GM21367 (cell line): ENCODE data around the gene TYW3.

ENCODE experiments used
- ATAC-seq: cut with Tn5 transposase; IDR thresholded peaks from one replicate; pipeline ENCODE4 v1.9.1; 2021; ENCODE audit not compliant: unreplicated experiment

The TYW3 gene, protein sequence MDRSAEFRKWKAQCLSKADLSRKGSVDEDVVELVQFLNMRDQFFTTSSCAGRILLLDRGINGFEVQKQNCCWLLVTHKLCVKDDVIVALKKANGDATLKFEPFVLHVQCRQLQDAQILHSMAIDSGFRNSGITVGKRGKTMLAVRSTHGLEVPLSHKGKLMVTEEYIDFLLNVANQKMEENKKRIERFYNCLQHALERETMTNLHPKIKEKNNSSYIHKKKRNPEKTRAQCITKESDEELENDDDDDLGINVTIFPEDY

DNA sequence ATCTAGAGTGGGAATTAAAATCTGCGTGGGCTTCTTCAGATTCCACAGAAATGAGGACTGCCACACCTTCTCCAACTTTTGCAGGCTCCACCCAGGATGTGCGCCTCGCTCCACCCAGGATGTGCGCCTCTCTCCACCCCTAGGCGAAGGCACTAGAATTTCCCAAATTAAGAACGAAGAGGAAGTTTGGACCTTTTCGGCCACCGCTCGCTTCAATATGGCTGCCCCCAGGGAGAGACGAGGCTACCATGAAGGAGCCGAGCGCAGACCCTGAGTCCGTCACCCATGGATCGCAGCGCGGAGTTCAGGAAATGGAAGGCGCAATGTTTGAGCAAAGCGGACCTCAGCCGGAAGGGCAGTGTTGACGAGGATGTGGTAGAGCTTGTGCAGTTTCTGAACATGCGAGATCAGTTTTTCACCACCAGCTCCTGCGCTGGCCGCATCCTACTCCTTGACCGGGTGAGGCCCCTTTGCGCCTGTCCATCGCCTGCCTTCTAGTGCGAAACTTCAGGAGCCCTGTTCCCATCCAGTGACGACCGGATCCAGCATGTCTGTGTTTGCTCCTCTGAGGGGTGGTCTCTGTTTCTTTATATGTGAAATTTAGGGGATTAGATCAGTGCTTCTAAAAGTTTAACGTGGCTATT lies at the start of gene TYW3, which contains the start of gene CRYZ:
Gene TYW3 (plus strand): TSS at position 193 of the 644 bp plus-strand sequence. CDS start 93 bp downstream, at position 286.
Gene CRYZ (minus strand): TSS at position 91 of the 644 bp plus-strand sequence. CDS start 8,229 bp downstream, outside the sequence.
- ATAC-seq = peak; percentile 66

DNA sequence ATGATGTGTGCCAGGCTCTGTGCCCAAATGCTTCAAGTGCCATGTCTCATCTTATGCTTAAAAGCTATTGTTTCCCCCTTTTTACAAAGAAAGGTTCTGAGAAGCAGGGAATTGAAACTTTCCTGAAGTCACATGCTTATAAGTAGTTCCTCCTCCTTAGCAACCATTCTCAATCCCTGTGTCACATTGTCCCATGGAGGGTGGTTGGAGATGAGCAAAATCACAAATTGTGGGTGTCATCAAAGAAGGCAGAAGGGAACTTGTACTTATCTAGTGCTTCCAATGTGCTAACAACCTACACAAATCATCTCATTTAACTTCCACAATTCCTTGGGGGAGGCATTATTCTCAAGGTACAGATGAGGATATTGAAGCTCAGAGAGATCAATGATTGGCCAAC lies 49.3 kb upstream of the TYW3 start:
- no peak for ATAC-seq

DNA sequence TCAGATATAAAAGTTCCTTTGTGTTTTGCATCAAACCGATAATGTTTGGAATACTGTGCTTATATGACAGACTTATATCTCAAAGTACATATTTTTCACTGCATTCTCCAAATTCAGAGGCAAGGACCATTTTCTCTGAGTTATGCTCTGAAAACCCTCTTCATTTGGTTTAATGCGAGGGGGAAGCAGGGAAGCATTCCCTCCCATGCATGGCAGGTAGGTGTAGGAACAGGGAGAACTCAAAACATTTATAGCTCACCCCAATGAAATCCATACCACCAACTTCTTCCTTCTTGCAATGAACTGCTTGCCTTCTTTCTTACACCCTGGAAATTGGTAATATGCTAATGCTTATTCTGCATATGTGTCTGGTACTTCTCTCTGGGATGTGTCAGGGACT lies 48.7 kb upstream of the TYW3 start:
- ATAC-seq = no peak

DNA sequence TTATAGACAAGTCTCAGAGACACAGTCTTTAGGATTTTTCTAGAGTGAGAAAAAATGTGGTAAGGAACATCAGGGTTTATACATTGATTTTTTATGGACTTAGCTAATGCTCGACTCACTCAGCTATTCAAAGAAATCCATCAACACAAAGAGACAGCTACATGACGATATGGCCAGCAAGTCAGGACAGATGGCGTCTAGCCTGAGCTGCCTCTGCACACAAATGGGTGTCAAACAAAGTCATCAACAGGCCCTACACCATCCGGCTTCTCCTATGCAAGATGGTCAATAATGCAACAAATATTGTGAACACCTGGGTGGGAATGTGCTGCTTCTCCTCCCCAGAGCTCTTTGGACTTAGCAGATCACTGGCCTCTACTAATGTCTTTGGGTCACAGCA lies 46.0 kb upstream of the TYW3 start:
- no peak for ATAC-seq

DNA sequence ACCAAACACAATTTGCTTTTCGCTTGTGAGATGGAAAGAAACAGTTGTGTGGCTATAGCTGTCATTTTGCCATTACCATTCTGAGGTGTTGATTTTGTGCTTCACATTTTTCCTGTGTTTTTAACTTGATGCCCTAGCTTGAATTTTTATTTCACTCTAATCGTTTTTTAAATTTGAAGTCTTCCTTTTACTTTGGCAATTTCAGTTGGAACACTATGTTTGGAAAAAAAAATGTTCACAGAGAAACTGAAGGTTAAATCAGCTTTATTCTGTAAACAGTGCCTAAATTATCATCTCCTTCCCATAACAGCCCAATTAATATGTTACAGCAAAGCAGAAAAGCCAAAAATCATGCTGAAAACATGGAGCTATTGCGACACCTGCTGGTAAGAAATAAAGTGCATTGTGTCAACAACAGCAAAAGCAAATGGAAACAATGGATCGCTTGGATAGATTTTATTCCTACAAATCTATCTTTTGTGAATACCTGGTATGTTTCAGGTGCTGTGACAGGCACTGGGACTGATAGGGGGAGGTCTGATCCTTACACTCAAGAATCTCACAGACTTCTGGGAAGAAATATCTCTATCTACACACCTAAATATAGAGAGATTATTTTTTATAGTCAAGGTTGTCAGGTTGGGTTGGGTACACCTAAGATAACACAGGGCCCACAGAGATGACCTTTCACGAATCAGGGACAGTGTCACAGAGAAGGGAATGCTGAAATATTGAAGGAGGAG lies 43.2 kb upstream of the TYW3 start:
- ATAC-seq = peak; percentile 71

DNA sequence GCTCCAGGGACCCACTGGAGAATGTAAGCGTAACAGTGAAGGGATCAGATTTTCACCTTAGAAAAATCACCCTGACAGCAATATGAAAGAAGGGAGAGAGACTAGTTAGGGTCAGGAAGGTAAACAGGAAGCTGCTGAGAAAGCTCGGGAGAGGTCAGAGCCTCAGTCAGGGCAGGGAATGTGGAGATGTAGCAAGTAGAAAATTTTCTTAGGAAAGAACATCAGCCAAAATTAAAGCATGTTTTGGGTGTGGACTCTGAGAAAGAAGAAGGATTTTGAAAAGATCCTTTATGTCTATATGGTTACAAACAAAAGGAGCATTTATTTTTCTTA lies 42.6 kb upstream of the TYW3 start:
- no peak for ATAC-seq

DNA sequence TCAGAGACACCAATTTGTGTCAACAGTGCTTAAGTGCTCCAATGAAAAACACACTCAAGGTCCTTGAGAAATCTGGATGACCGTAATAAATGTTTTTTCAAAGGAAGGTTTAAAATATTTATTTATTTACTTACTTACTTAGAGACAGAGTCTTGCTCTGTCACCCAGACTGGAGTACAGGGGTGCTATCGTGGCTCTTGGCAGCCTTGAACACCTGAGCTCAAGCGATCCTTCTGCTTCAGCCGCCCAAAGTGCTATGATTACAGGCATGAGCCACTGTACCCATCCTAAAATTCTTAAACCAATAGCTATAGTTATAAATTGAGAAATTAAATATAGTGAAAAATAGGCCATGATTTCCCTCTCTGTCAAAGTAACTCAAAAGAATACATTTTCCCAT lies 42.0 kb upstream of the TYW3 start:
- ATAC-seq = no peak

DNA sequence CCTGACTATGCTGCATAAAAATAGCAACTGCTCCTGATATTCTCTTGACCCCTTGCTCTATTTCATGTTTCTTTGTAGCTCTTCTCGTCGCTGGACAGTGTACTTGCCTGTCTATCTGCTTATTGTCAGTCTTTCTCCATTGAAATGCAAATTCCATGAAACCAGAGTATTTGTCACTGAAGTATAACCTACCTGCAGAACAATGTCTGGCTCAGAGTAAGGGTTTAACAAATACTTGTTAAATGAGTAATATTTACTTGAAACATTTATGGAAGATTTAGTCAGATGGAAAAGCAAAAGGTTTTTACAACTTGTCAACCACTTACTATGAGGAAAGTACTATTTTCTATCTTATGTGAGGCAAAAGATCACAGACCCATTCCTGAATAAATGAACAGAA lies 39.5 kb upstream of the TYW3 start:
- no peak for ATAC-seq

DNA sequence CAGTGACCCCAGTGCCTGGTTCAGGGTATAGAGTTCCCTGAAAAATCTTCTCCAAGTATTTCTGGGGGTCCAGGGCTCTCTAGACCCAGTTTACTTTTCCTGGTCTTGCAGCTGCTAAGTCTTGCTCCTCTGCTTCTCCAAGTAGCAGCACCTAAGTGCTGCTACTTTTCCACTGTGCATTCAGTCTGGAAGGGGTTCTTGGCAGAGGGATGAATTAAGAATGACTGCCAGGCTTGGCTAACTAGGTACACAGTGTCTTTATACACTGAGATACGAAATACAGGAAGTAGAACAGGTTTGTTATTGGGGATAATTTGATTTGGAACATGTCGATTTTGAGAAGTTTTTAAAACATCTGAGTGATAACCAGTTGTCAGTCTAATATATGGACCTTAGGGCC lies 35.1 kb upstream of the TYW3 start:
- ATAC-seq = no peak

DNA sequence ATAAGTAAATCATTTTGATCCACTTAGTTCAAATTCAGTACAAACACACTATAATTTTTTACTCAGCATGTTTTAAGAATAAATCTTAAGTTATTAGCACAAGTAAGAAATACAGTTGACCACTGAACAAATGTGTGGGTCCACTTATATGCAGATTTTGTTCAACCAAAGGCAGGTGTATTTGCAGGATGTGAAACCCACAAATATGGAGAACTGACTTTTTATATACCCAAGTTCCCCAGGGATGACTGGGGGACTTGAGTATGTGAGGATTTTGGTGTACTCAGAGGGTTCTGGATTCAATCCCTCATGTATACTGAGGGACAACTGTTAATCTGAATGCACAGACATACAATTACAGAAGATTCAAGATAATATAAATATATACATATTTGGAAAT lies 33.6 kb upstream of the TYW3 start:
- ATAC-seq = no peak

DNA sequence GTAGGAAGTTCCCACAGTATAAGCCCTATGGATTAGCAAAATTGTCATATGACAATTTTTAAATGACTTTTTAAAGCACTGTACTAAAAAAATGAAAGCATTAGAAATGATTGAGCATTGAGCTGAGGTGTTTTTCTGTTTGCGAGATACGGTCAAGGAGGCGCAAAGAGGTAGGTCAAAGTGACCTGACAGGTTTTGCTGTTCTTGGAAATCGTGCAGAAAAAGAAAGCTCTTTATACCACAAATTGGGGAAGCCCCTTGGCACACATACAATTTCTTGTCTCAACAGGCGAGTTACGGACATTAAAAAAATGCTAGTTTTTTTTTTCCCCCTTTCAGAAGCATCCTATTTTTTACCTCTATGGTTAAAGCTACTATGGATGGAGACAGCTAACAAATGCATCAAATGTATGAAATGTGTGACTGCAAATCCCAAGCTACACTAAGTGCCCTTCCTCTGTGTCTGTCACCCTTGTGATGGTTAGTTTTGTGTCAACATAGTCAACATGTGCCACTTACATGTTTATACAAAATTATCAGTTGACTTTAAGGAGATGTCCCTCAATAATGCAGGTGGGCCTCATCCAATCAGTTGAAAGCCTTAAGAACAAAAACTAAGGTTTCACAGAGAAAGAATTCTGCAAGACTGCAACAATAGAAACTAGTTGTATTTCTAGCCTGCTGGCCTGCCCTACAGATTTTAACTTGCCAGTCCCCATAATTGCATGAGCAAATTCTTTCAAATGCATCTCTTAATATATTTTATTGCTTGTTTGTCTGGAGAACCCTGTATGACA lies 29.4 kb upstream of the TYW3 start:
- ATAC-seq = no peak

DNA sequence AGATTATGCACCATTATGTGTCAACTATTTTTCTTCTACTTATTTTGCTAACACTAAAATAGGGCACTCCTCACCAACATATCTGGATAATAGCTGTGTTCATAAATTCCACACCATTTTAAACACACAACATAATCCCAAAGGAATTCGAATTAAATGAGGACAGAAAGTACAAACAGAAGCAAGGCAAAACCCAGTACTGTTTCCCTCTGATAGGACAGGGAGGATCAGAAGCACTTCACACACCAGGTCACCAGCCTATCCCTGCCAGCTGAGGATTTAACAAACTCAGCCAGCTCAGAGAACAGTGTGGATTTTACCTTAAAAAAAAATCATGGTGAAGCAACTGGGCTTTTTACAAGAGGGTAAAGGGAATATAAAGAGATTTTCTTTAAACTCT lies 20.1 kb upstream of the TYW3 start:
- ATAC-seq = no peak

DNA sequence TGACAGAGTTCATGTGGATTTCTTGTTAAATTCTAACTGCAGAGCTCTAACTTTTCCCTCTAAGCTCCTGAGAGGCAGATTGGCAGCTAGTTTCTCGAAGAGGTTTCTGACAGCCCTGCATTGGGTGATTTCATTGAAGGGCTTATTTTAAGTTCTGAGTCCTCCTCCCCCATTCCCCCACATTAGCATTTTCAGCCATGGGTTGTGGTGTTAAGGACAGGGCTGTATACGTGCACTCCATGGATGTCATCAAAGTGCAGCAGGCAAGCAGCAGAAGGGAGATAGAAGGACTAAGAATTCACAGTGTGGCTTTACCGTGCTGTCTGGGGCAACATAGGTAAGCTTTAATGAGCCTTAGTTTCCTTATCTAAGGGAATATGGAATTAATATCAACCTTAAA lies 19.1 kb upstream of the TYW3 start:
- ATAC-seq = no peak

DNA sequence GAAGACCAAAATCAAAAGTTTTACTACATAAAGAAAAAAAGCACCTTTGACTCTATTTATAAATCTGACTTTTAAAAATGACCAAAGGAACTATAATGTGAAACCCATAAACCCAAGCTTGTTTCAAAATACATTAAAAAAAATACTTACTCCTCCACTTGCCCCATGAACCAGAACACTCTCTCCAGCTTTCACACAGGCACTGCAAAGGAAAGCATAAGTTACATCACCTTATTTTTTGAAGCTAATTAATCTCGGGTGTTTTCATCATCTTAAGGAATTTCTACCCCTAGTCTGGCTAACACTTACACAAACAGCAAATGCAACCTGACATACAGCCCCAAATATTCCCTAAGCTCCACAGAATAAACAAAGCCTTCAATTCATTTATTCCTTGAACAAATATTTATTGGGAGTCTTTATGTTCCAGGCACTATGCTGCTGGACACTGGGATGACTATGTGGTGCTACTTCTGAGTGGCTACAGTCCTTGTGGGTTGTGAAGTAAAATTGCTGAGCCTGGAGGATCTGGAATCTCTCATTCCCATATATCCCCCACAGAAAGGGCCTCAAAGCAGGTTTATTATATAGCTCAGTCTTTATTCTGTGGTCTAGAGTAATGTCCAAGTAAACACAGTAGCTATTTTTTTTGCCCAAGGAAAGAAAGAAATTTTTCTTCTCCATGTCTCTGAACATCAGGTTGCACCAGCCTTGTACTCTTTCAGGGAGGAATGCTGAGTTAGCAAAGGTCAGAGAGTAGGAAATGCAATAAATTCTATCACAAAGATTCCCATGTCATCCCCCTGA lies 18.3 kb upstream of the TYW3 start:
- ATAC-seq = peak; percentile 73

DNA sequence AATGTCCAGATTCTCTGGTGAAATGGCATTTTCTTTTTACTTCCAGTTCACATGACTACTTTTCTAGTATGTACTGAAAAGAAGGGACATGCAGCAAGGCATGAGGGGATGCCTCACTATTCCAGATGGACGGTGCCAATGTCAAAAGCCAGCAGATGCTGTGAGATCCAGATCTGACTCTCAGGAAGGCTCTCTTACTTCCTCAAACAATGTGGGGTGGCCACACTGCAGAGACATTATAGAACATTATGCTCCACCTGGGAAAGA lies 17.8 kb upstream of the TYW3 start:
- ATAC-seq = no peak

DNA sequence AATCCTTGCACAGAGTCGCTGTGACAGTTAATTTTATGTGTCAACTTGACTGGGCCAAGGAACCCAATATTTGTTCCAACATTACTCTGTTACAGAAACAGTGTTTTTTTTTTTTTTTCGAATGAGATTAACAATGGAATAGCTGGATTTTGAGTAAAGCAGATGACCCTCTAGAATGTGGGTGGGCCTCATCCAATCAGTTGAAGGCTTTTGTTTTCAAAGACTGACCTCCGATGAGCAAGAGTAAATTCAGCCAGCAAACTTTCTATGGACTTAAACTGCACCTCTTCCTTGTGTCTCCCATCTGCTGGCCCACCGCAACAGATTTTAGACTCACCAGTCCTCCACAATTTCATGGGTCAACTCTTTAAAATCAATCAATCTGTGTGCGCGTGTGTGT lies 17.1 kb upstream of the TYW3 start:
- no peak for ATAC-seq

DNA sequence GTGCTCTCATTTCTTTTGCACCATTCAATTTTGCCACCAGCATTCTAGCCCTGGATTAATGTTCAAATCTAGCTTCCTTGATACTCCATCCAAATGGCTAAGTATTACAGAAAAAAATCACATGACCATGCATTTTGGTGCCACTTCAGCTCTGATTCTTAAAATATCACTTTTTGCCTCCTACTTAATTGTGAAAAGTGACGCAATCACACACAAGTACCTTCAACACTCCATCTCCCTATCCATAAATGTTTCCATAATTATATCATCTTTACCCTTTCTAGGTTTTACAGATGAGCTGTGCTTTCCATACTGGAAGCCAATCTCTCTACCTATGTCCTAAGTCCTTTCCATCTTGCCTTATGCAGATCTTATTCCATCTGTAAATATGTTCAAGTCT lies 16.1 kb upstream of the TYW3 start:
- no peak for ATAC-seq

DNA sequence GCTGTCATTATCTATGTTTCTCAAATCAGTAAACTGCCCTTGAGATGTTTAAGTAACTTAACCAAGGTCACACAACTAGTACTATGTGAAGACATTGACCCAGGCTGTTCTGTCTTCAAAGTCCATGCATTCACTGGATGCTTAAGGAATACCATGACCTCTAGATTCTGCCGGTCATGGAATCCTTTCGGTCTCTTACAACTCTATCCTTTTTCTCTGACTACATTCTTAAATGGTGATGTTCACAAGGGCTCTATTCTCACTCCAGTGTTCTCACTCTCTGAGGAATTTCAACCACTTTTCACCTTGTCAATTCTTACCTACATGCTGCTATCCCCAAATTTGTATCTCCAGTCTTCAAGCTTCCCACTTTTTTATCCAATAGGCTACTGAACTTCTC lies 15.3 kb upstream of the TYW3 start:
- ATAC-seq = no peak

DNA sequence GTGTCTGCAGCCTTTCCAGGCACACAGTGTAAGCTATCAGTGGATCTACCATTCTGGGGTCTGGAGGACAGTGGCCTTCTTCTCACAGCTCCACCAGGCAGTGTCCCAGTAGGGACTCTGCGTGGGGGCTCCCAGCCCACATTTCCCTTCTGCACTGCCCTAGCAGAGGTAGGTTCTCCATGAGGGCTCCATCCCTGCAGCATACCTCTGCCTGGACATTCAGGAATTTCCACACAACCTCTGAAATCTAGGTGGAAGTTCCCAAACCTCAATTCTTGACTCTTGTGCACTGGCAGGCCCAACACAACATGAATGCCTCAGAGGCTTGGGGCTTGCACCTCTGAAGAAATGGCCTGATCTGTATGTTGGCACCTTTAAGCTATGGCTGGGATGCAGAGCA lies 6.9 kb upstream of the TYW3 start:
- no peak for ATAC-seq

DNA sequence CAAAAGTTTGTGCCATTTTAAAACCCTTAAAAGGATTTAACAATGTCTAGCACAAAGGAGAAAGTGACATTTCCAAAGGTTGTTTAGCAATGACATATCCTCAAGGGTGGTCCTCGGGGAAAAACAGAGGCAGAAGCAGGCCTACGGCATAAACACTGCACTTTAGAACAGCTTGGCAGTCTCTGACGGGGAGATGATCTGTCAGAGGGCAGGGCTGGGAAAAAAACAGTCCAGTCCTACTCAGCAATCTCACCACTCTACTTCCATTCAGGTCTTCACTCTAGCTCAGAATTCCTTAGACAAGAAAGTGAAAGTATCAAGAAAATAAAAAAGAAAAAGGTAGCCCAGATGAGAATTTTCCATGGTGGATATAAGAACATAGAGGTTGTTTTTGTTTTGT lies 4.2 kb upstream of the TYW3 start:
- no peak for ATAC-seq
